ENCODE measurements around the gene TMEM135.

Gene TMEM135

GRCh38 chr11:87224486-87224885, 186.8 kb downstream of the TMEM135 start:
- Histone ChIP-seq H3K27me3 (ENCODE audit: low read depth) (no peaks in the 10 kb centered on the region), H3K36me3 (replicated peaks) (no peaks in the 10 kb centered on the region), H3K4me3 (no peak overlapping the region), H3K9me3 (no peaks in the 10 kb centered on the region), H3K4me1 (peaks cover 6% of the 10 kb centered on the region; the same call in 1 of the 2 replicates)
- no peak for DNase-seq (ENCODE audit: low spot score in 2 of 2)
- in situ Hi-C loops (cut with MboI; ENCODE audit: low sequenced_read_pairs) = no loop called here

- Histone ChIP-seq H3K27me3 (ENCODE audit: low read depth) (no peaks in the 10 kb centered on the region), H3K36me3 (replicated peaks) (no peaks in the 10 kb centered on the region), H3K9me3 (no peaks in the 10 kb centered on the region; the same call in 1 of the 2 replicates), H3K4me1 (peaks cover 6% of the 10 kb centered on the region; the same call in 1 of the 2 replicates), H3K4me3 (no peak overlapping the region)
- DNase-seq (ENCODE audit: low spot score in 2 of 2) = no peak
- in situ Hi-C loops (cut with MboI; ENCODE audit: low sequenced_read_pairs) = no loop called here
These were observed 191.1 kb downstream of the TMEM135 start for GRCh38 chr11:87228820-87229219.

GRCh38 chr11:87230995-87231394, 193.3 kb downstream of the TMEM135 start:
- peaks cover 3% of the 10 kb centered on the region; the same call in 1 of the 2 replicates for H3K4me1 ChIP-seq
- no peaks in the 10 kb centered on the region for H3K36me3 ChIP-seq (replicated peaks)
- DNase-seq (ENCODE audit: low spot score in 2 of 2) = no peak
- no peaks in the 10 kb centered on the region; the same call in 1 of the 2 replicates for H3K9me3 ChIP-seq
- in situ Hi-C loops (cut with MboI; ENCODE audit: low sequenced_read_pairs) = no loop called here
- H3K4me3 ChIP-seq = no peak overlapping the region
- no peaks in the 10 kb centered on the region for H3K27me3 ChIP-seq (ENCODE audit: low read depth)

GRCh38 chr11:87232320-87232719, 194.6 kb downstream of the TMEM135 start:
- Histone ChIP-seq H3K4me1 (no peaks in the 10 kb centered on the region), H3K36me3 (replicated peaks) (no peaks in the 10 kb centered on the region), H3K9me3 (no peaks in the 10 kb centered on the region; the same call in 1 of the 2 replicates), H3K4me3 (no peak overlapping the region), H3K27me3 (ENCODE audit: low read depth) (no peaks in the 10 kb centered on the region)
- no peak for DNase-seq (ENCODE audit: low spot score in 2 of 2)
- in situ Hi-C loops (cut with MboI; ENCODE audit: low sequenced_read_pairs) = no loop called here

GRCh38 chr11:87235366-87235765, 197.6 kb downstream of the TMEM135 start:
- Histone ChIP-seq H3K9me3 (no peaks in the 10 kb centered on the region; the same call in 1 of the 2 replicates), H3K4me3 (no peak overlapping the region), H3K4me1 (no peaks in the 10 kb centered on the region), H3K36me3 (replicated peaks) (no peaks in the 10 kb centered on the region), H3K27me3 (ENCODE audit: low read depth) (no peaks in the 10 kb centered on the region)
- no peak for DNase-seq (ENCODE audit: low spot score in 2 of 2)
- in situ Hi-C loops (cut with MboI; ENCODE audit: low sequenced_read_pairs) = no loop called here

GRCh38 chr11:87236368-87236767, 198.6 kb downstream of the TMEM135 start:
- no peak for DNase-seq (ENCODE audit: low spot score in 2 of 2)
- no peaks in the 10 kb centered on the region; the same call in 1 of the 2 replicates for H3K9me3 ChIP-seq

GRCh38 chr11:87239001-87239400, 201.3 kb downstream of the TMEM135 start:
- no peaks in the 10 kb centered on the region for H3K4me1 ChIP-seq
- H3K27me3 ChIP-seq (ENCODE audit: low read depth) = no peaks in the 10 kb centered on the region
- no peaks in the 10 kb centered on the region for H3K36me3 ChIP-seq (replicated peaks)
- DNase-seq (ENCODE audit: low spot score in 2 of 2) = no peak
- in situ Hi-C loops (cut with MboI; ENCODE audit: low sequenced_read_pairs) = no loop called here
- no peaks in the 10 kb centered on the region for H3K9me3 ChIP-seq
- H3K4me3 ChIP-seq = no peak overlapping the region

More at GRCh38 chr11:87236368-87236767, 198.6 kb downstream of the TMEM135 start:
- no peaks in the 10 kb centered on the region for H3K4me1 ChIP-seq
- in situ Hi-C loops (cut with MboI; ENCODE audit: low sequenced_read_pairs) = no loop called here
- no peak overlapping the region for H3K4me3 ChIP-seq
- H3K27me3 ChIP-seq (ENCODE audit: low read depth) = no peaks in the 10 kb centered on the region
- no peaks in the 10 kb centered on the region for H3K36me3 ChIP-seq (replicated peaks)

GRCh38 chr11:87239531-87239930, 201.8 kb downstream of the TMEM135 start:
- Histone ChIP-seq H3K27me3 (ENCODE audit: low read depth) (no peaks in the 10 kb centered on the region), H3K4me3 (no peak overlapping the region), H3K4me1 (no peaks in the 10 kb centered on the region), H3K36me3 (replicated peaks) (no peaks in the 10 kb centered on the region), H3K9me3 (no peaks in the 10 kb centered on the region)
- no peak for DNase-seq (ENCODE audit: low spot score in 2 of 2)
- in situ Hi-C loops (cut with MboI; ENCODE audit: low sequenced_read_pairs) = no loop called here

GRCh38 chr11:87251560-87251959, 213.8 kb downstream of the TMEM135 start:
- no peaks in the 10 kb centered on the region for H3K4me1 ChIP-seq
- no peak for DNase-seq (ENCODE audit: low spot score in 2 of 2)
- no peaks in the 10 kb centered on the region for H3K9me3 ChIP-seq
- H3K36me3 ChIP-seq (replicated peaks) = no peaks in the 10 kb centered on the region
- in situ Hi-C loops (cut with MboI; ENCODE audit: low sequenced_read_pairs) = no loop called here
- H3K27me3 ChIP-seq (ENCODE audit: low read depth) = no peaks in the 10 kb centered on the region
- H3K4me3 ChIP-seq = no peak overlapping the region

- in situ Hi-C loops (cut with MboI; ENCODE audit: low sequenced_read_pairs) = no loop called here
- H3K9me3 ChIP-seq = no peaks in the 10 kb centered on the region
- no peaks in the 10 kb centered on the region for H3K36me3 ChIP-seq (replicated peaks)
- no peaks in the 10 kb centered on the region for H3K4me1 ChIP-seq
- H3K27me3 ChIP-seq (ENCODE audit: low read depth) = no peaks in the 10 kb centered on the region
- H3K4me3 ChIP-seq = no peak overlapping the region
- no peak for DNase-seq (ENCODE audit: low spot score in 2 of 2)
These were observed 215.1 kb downstream of the TMEM135 start for GRCh38 chr11:87252869-87253268.

- Histone ChIP-seq H3K36me3 (replicated peaks) (no peaks in the 10 kb centered on the region), H3K9me3 (no peaks in the 10 kb centered on the region), H3K4me3 (no peak overlapping the region), H3K4me1 (no peaks in the 10 kb centered on the region), H3K27me3 (ENCODE audit: low read depth) (no peaks in the 10 kb centered on the region)
- in situ Hi-C loops (cut with MboI; ENCODE audit: low sequenced_read_pairs) = no loop called here
- no peak for DNase-seq (ENCODE audit: low spot score in 2 of 2)
These were observed 216.8 kb downstream of the TMEM135 start for GRCh38 chr11:87254562-87254961.

GRCh38 chr11:87255589-87255988, 217.9 kb downstream of the TMEM135 start:
- no peak for DNase-seq (ENCODE audit: low spot score in 2 of 2)
- H3K9me3 ChIP-seq = no peaks in the 10 kb centered on the region
- H3K27me3 ChIP-seq (ENCODE audit: low read depth) = no peaks in the 10 kb centered on the region
- no peaks in the 10 kb centered on the region for H3K4me1 ChIP-seq
- no peaks in the 10 kb centered on the region for H3K36me3 ChIP-seq (replicated peaks)
- no peak overlapping the region for H3K4me3 ChIP-seq
- in situ Hi-C loops (cut with MboI; ENCODE audit: low sequenced_read_pairs) = no loop called here

- Histone ChIP-seq H3K27me3 (ENCODE audit: low read depth) (no peaks in the 10 kb centered on the region), H3K36me3 (replicated peaks) (no peaks in the 10 kb centered on the region), H3K4me3 (no peak overlapping the region), H3K4me1 (no peaks in the 10 kb centered on the region), H3K9me3 (no peaks in the 10 kb centered on the region)
- no peak for DNase-seq (ENCODE audit: low spot score in 2 of 2)
- in situ Hi-C loops (cut with MboI; ENCODE audit: low sequenced_read_pairs) = no loop called here
These were observed 219.1 kb downstream of the TMEM135 start for GRCh38 chr11:87256694-87257340.

GRCh38 chr11:87258171-87258833, 220.6 kb downstream of the TMEM135 start:
- H3K27me3 ChIP-seq (ENCODE audit: low read depth) = no peaks in the 10 kb centered on the region
- H3K4me3 ChIP-seq = no peak overlapping the region
- in situ Hi-C loops (cut with MboI; ENCODE audit: low sequenced_read_pairs) = no loop called here
- no peaks in the 10 kb centered on the region for H3K9me3 ChIP-seq
- H3K36me3 ChIP-seq (replicated peaks) = no peaks in the 10 kb centered on the region
- DNase-seq (ENCODE audit: low spot score in 2 of 2) = no peak
- H3K4me1 ChIP-seq = no peaks in the 10 kb centered on the region

Measured in HAP-1 (cell line).